Smooth muscle cell (in vitro differentiated cells): ENCODE results near the gene SEMA5B. TPM values are rescaled to one million over a fixed set of nuclear protein-coding genes. Genes with fewer than 3 reads are reported as not detected.

Experiments
- DNase-seq: peaks from one replicate; lab custom pipeline; 2025; ENCODE audit not compliant: unreplicated experiment; lab: John Stamatoyannopoulos, UW
- H2AFZ ChIP-seq: fragments of 200-600 bp; sonication (generic); 2 replicates; pipeline ENCODE4 v1.6.0; 2016; ENCODE audit warnings: antibody characterized with exemption, low read depth, mild to moderate bottlenecking
- H3F3A ChIP-seq: fragments of 200-600 bp; sonication (generic); 2 replicates; pipeline ENCODE4 v1.6.0; 2017; ENCODE audit warnings: antibody characterized with exemption, low read depth
- H3K27ac ChIP-seq: fragments of 200-600 bp; sonication (generic); 2 replicates; pipeline ENCODE4 v1.5.1; 2016; ENCODE audit warnings: low read depth, mild to moderate bottlenecking
- H3K27me3 ChIP-seq: fragments of 200-600 bp; sonication (generic); 2 replicates; pipeline ENCODE4 v1.6.1; 2016; ENCODE audit warnings: low read depth, mild to moderate bottlenecking
- H3K36me3 ChIP-seq: fragments of 200-600 bp; sonication (generic); 2 replicates; pipeline ENCODE4 v1.5.1; 2016; ENCODE audit warnings: low read depth
- H3K4me1 ChIP-seq: fragments of 200-600 bp; sonication (generic); 2 replicates; pipeline ENCODE4 v1.5.1; 2016; ENCODE audit warnings: low read depth
- H3K4me2 ChIP-seq: fragments of 200-600 bp; sonication (generic); 2 replicates; pipeline ENCODE4 v1.6.0; 2016; ENCODE audit warnings: mild to moderate bottlenecking
- H3K4me3 ChIP-seq: fragments of 200-600 bp; sonication (generic); 2 replicates; pipeline ENCODE4 v1.5.1; 2016; ENCODE audit warnings: mild to moderate bottlenecking
- H3K79me2 ChIP-seq: fragments of 200-600 bp; sonication (generic); 2 replicates; pipeline ENCODE4 v1.6.0; 2016; ENCODE audit warnings: low read depth, mild to moderate bottlenecking
- H3K9ac ChIP-seq: fragments of 200-600 bp; sonication (generic); 2 replicates; pipeline ENCODE4 v1.6.0; 2016; ENCODE audit warnings: low read depth
- H3K9me3 ChIP-seq: fragments of 200-600 bp; sonication (generic); replicated peaks from 2 replicates; pipeline ENCODE4 v1.5.1; 2016; ENCODE audit warnings: low read depth
- H4K20me1 ChIP-seq: fragments of 200-600 bp; sonication (generic); 2 replicates; pipeline ENCODE4 v1.6.0; 2016; ENCODE audit warnings: low read depth
- WGBS: methylation state at CpG from one replicate; pipeline ENCODE4 v1.1.7; 2016; ENCODE audit warnings: low lambda C conversion rate; 5-methylcytosine and 5-hydroxymethylcytosine counted together
- polyA plus RNA-seq: library from polyadenylated mRNA; unstranded; fragments of >200 nt; fragmentation: Nextera tagmentation; extraction: Ambion mirVana; gene quantifications from 2 replicates; pipeline ENCODE4 v1.2.1, GENCODE V29; 2016
- total RNA-seq: library from RNA; depleted of rRNA; stranded (reverse); fragments of >200 nt; gene quantifications from 2 replicates; pipeline ENCODE4 v1.2.3, GENCODE V29; 2014
- TF ChIP-seq, protein P1 (sequence below): fragments of 200-600 bp; sonication (generic); IDR thresholded peaks from 2 replicates; pipeline ENCODE4 v1.5.1; 2017; ENCODE audit warnings: borderline replicate concordance, mild to moderate bottlenecking, antibody characterized with exemption; ENCODE audit not compliant: insufficient read depth, poor library complexity, severe bottlenecking

The SEMA5B gene
- total and polyA plus RNA-seq, 2 experiments from 2014 or later: not detected

DNA sequence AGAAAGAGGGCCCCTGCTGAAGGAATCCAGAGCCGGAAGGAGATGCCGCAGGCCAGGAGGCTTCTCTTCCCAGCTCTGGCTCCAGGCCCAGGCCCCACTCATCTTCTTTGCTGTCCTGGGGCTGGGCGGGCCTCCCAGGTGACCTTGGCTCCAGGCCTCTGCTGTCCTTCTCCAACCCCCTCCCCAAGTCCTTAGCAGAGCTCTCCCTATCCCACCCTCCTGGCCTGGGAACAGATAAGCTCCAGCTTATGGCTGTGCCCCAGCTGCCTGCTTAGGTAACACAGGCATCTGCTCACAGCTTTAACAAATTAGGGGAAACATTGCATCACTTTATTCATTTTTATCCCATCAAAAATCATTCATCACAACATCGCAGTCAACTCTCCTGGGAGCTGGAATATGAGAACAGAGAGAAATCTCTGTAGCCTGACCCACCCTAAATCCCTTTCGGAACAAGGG is 86.9 kb downstream of the SEMA5B start:
- Histone ChIP-seq H3F3A (no peaks in the 10 kb centered on the region), H3K27ac (no peak overlapping the region), H4K20me1 (no peaks in the 10 kb centered on the region), H3K4me1 (no peaks in the 10 kb centered on the region), H3K27me3 (no peaks in the 10 kb centered on the region), H3K79me2 (no peaks in the 10 kb centered on the region), H3K4me3 (no peak overlapping the region), H3K9ac (no peak overlapping the region), H3K9me3 (no peaks in the 10 kb centered on the region), H3K36me3 (no peaks in the 10 kb centered on the region), H3K4me2 (no peak overlapping the region), H2AFZ (no peak overlapping the region)
- DNase-seq: no peak
- TF ChIP-seq, protein P1, sequence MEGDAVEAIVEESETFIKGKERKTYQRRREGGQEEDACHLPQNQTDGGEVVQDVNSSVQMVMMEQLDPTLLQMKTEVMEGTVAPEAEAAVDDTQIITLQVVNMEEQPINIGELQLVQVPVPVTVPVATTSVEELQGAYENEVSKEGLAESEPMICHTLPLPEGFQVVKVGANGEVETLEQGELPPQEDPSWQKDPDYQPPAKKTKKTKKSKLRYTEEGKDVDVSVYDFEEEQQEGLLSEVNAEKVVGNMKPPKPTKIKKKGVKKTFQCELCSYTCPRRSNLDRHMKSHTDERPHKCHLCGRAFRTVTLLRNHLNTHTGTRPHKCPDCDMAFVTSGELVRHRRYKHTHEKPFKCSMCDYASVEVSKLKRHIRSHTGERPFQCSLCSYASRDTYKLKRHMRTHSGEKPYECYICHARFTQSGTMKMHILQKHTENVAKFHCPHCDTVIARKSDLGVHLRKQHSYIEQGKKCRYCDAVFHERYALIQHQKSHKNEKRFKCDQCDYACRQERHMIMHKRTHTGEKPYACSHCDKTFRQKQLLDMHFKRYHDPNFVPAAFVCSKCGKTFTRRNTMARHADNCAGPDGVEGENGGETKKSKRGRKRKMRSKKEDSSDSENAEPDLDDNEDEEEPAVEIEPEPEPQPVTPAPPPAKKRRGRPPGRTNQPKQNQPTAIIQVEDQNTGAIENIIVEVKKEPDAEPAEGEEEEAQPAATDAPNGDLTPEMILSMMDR: no peak
- whole genome bisulfite sequencing: 86% methylated on average over 5 of the region's 5 CpGs

DNA sequence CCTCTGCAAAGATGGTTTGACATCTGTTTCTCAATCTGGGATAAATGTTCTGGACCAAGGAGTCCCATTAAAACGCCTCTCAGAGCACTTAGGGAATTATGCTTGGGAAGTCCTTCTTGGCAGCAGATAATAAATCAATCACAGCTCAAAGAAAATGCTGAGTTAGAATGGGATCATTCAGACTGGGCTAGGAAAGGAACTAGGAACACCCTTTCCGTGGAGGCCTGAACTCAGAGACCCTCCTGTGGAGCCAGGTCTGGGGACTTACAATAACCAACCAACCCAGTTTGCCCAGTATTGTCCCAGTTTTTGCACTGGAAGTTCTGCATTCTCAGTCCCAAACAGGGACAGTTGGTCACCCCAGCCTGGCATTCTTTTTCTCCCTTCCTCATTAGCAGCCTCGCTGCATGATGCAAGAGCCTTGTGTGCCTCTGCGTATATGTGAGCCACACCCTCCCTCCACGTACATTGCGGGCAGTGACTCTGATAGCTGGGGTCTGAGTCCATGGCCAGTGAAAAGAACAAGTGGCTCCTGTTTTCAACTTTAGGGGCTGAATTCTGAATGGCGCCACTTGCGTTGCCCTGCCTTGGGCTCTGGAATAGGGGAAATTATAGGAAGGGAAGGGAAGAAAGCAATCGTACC is 88.7 kb downstream of the SEMA5B start:
- H3K9me3 ChIP-seq: no peaks in the 10 kb centered on the region
- no peak overlapping the region for H3K27ac ChIP-seq
- 83% methylated on average over 9 of the region's 9 CpGs for WGBS
- no peak for DNase-seq
- no peaks in the 10 kb centered on the region for H4K20me1 ChIP-seq
- no peak overlapping the region for H2AFZ ChIP-seq
- H3K4me1 ChIP-seq: no peaks in the 10 kb centered on the region
- H3F3A ChIP-seq: no peaks in the 10 kb centered on the region
- H3K27me3 ChIP-seq: no peaks in the 10 kb centered on the region
- H3K4me3 ChIP-seq: no peak overlapping the region
- TF ChIP-seq, protein P1: no peak
- H3K36me3 ChIP-seq: no peaks in the 10 kb centered on the region
- no peak overlapping the region for H3K4me2 ChIP-seq
- H3K79me2 ChIP-seq: no peaks in the 10 kb centered on the region
- H3K9ac ChIP-seq: no peak overlapping the region

DNA sequence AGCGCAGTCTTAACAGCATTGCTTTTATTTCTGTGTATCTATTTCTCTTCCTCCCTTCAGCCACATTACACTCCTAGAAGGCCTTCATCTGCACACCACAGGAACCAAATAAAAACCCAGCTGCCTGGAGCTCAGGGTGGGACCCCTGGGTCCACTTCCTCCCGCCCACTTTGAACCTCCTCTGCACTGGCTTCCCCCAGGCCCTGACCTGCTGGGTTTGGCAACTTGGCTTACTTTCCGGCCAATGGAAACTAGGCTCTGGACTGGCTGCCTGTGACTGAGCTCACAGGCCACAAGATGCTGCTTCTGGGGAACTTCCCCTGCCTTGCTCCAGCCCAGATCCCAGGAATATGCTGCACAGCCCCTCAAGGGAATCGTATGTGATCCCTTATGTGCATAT is 89.8 kb downstream of the SEMA5B start:
- Histone ChIP-seq H3K9me3 (no peaks in the 10 kb centered on the region), H3K36me3 (no peaks in the 10 kb centered on the region), H4K20me1 (no peaks in the 10 kb centered on the region), H3K79me2 (no peaks in the 10 kb centered on the region), H3F3A (no peaks in the 10 kb centered on the region), H3K4me3 (no peak overlapping the region), H3K9ac (no peak overlapping the region), H3K27ac (no peak overlapping the region), H3K27me3 (no peaks in the 10 kb centered on the region), H2AFZ (no peak overlapping the region), H3K4me2 (no peak overlapping the region), H3K4me1 (no peaks in the 10 kb centered on the region)
- TF ChIP-seq, protein P1: no peak
- WGBS: 97% methylated on average over 4 of the region's 4 CpGs
- DNase-seq: no peak

DNA sequence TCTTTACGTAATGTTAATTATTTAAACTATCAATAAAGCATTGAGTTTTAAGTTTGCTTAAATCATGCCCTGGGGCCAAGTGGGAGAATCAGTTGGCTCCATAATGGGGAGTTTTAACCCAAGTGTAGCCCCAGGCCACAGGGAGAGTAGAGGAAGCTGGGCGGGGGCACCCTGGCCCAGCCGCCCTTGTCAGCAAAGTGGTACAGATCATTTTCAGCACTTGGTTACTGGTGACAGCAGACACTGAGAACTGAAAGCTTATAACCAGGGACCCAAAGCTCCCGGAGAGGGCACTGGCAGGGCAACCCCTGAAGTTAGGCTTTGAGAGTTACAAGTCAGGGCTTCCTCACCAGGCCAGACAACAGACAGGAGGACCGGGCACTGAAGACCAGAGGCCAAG is 90.6 kb downstream of the SEMA5B start:
- no peaks in the 10 kb centered on the region for H3K27me3 ChIP-seq
- H3F3A ChIP-seq: no peaks in the 10 kb centered on the region
- no peaks in the 10 kb centered on the region for H3K9me3 ChIP-seq
- no peaks in the 10 kb centered on the region for H3K36me3 ChIP-seq
- no peak overlapping the region for H3K4me3 ChIP-seq
- no peak for DNase-seq
- H3K9ac ChIP-seq: no peak overlapping the region
- H3K79me2 ChIP-seq: no peaks in the 10 kb centered on the region
- H3K4me1 ChIP-seq: no peaks in the 10 kb centered on the region
- TF ChIP-seq, protein P1: no peak
- no peaks in the 10 kb centered on the region for H4K20me1 ChIP-seq
- no peak overlapping the region for H2AFZ ChIP-seq
- 85% methylated on average over 5 of the region's 5 CpGs for WGBS
- no peak overlapping the region for H3K27ac ChIP-seq
- H3K4me2 ChIP-seq: no peak overlapping the region
